GM19452 (cell line): Measurements from ENCODE around the gene GLYAT.
"Not testable (repeated sequence)": the region's sequence is repeated elsewhere in the genome, so short reads cannot be mapped to it uniquely, and the experiment has no call there.

ENCODE experiments used
- ATAC-seq: cut with Tn5 transposase; IDR thresholded peaks from one replicate; pipeline ENCODE4 v1.9.1; 2021; ENCODE audit not compliant: unreplicated experiment

The GLYAT gene

GRCh38 chr11:58685973-58686722, 45.6 kb downstream of the GLYAT start:
- no peak for ATAC-seq

- ATAC-seq, result not testable (repeated sequence)
These were observed 49.1 kb downstream of the GLYAT start for GRCh38 chr11:58682660-58683059.

- ATAC-seq, result not testable (repeated sequence)
These were observed 54.2 kb downstream of the GLYAT start for GRCh38 chr11:58677536-58677935.

GRCh38 chr11:58676563-58677135, 55.1 kb downstream of the GLYAT start:
- no peak for ATAC-seq

- ATAC-seq, result peak; percentile 86
These were observed 56.2 kb downstream of the GLYAT start for GRCh38 chr11:58675334-58676155.

- ATAC-seq, result no peak
These were observed 57.1 kb downstream of the GLYAT start for GRCh38 chr11:58674609-58675008.

- no peak for ATAC-seq
These were observed 59.6 kb downstream of the GLYAT start for GRCh38 chr11:58671983-58672633.

GRCh38 chr11:58659910-58660570, 71.7 kb downstream of the GLYAT start:
- no peak for ATAC-seq

- no peak for ATAC-seq
These were observed 72.3 kb downstream of the GLYAT start for GRCh38 chr11:58659404-58659803.
